Adrenal gland (tissue), 12 donors: ENCODE data around the gene ZCCHC7. TPM values are rescaled to one million over a fixed set of nuclear protein-coding genes. Genes with fewer than 3 reads are reported as not detected.

ENCODE experiments used
- DNase-seq, 7 donors: peaks; one replicate each; pipeline ENCODE4 v3.0.0-alpha.2; 2019 to 2020
- H3K27ac ChIP-seq, 5 donors: fragments of 200-600 bp; sonication (generic) in 4 of 5; 1 replicate in 3 of 5; 2 replicates in 2 of 5; pipeline versions ENCODE4 v1.5.1 to v1.8.0; 2016 to 2020; ENCODE audit warnings: mild to moderate bottlenecking in 1 of 5
- H3K27me3 ChIP-seq: fragments of 200-600 bp; 2 replicates; pipeline ENCODE4 v1.8.0; 2021
- H3K36me3 ChIP-seq, 2 donors: fragments of 200-600 bp; replicated peaks in 1 of 2; 1 replicate in 1 of 2; 2 replicates in 1 of 2; pipeline versions ENCODE4 v1.5.1 to v1.8.0; 2018 to 2022
- H3K4me1 ChIP-seq, 2 donors: fragments of 200-600 bp; replicated peaks in 1 of 2; 1 replicate in 1 of 2; 2 replicates in 1 of 2; pipeline versions ENCODE4 v1.5.1 to v1.8.0; 2018 to 2021
- H3K4me3 ChIP-seq, 4 donors: fragments of 200-600 bp; sonication (generic) in 3 of 4; one replicate each; pipeline ENCODE4 v1.5.1; 2016 to 2018
- H3K9me3 ChIP-seq, 3 donors: fragments of 200-600 bp; sonication (generic) in 1 of 3; replicated peaks in 1 of 3; 1 replicate in 2 of 3; 2 replicates in 1 of 3; pipeline versions ENCODE4 v1.5.1 to v1.8.0; 2016 to 2021
- POLR2A ChIP-seq, 2 donors: fragments of 450-650 bp; IDR thresholded peaks; one replicate each; pipeline ENCODE4 v1.6.1; 2017; ENCODE audit warnings: antibody characterized with exemption in 2 of 2, mild to moderate bottlenecking in 2 of 2, moderate library complexity in 1 of 2
- WGBS, 4 donors: extraction: QIAGEN DNeasy Blood & Tissue Kit in 2 of 4; methylation state at CpG; one replicate each; pipeline versions ENCODE4 v1.1.5 to v1.1.7; 2013 to 2017; 5-methylcytosine and 5-hydroxymethylcytosine counted together
- intact Hi-C, 2 donors: fragments of 100-400 bp; cut with DNase I; formaldehyde crosslinking; loops; one replicate each; pipeline versions ENCODE4 v1.14.1 to v1.15.0; 2022 to 2023
- polyA plus RNA-seq, 3 donors: library from polyadenylated mRNA; stranded (reverse); fragments of 200-250 nt in 2 of 3; fragments of 350-450 nt in 1 of 3; fragmentation: Illumina TruSeq in 1 of 3; extraction: RNeasy Lipid Tissue Mini Kit (QIAGEN cat#74804) in 1 of 3; gene quantifications; one replicate each; pipeline ENCODE4 v1.2.3, GENCODE V29; 2013 to 2014
- total RNA-seq, 9 donors: library from RNA; depleted of rRNA in 4 of 9; stranded (reverse); fragments of >200 nt in 4 of 9; fragments of 120-200 nt in 1 of 9; fragmentation: NEBNext Ultra II Directional in 1 of 9; extraction: Animal tissue kit (Norgen Biotek cat#: 25700) in 1 of 9; gene quantifications; one replicate each; pipeline versions ENCODE4 v1.1.0 to v1.2.4, GENCODE V29; 2013 to 2023
- TF ChIP-seq, protein P1 (sequence below), 6 experiments: fragments of 450-650 bp in 4 of 6; fragments of 200-600 bp in 2 of 6; sonication (generic) in 1 of 6; IDR thresholded peaks; 1 replicate in 5 of 6; 2 replicates in 1 of 6; pipeline versions ENCODE4 v1.5.1 to v1.8.0; 2016 to 2021; ENCODE audit warnings: antibody characterized with exemption in 6 of 6, mild to moderate bottlenecking in 2 of 6, moderate library complexity in 1 of 6
- donor health status: healthy with polysubstance abuse.
- donor health status: Bipolar disorder and iron deficiency.
- donor health status: DM: yes; HTN: yes; CAD: no.
- donor health status: DM: no; HTN: no; CAD: no.
- donor health status: DM: no; HTN: no; CAD: no.
- donor health status: DM: yes; HTN: yes; CAD: no.

ZCCHC7 gene
- total and polyA plus RNA-seq, 12 donors: 6.0 to 21.3 (median 18.8) TPM

GRCh38 chr9:37386988-37387387 is 266.6 kb downstream of the ZCCHC7 start:
- 84 to 94% (median 86%) methylated on average over 10 of the region's 10 CpGs for WGBS, 4 donors
- H3K4me3 ChIP-seq: no peak overlapping the region
- no peak overlapping the region for H3K27ac ChIP-seq
- no peak for DNase-seq
- TF ChIP-seq POLR2A (IDR thresholded peaks at IDR 0.05): no peak
- TF ChIP-seq, protein P1, sequence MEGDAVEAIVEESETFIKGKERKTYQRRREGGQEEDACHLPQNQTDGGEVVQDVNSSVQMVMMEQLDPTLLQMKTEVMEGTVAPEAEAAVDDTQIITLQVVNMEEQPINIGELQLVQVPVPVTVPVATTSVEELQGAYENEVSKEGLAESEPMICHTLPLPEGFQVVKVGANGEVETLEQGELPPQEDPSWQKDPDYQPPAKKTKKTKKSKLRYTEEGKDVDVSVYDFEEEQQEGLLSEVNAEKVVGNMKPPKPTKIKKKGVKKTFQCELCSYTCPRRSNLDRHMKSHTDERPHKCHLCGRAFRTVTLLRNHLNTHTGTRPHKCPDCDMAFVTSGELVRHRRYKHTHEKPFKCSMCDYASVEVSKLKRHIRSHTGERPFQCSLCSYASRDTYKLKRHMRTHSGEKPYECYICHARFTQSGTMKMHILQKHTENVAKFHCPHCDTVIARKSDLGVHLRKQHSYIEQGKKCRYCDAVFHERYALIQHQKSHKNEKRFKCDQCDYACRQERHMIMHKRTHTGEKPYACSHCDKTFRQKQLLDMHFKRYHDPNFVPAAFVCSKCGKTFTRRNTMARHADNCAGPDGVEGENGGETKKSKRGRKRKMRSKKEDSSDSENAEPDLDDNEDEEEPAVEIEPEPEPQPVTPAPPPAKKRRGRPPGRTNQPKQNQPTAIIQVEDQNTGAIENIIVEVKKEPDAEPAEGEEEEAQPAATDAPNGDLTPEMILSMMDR (IDR thresholded peaks at IDR 0.05): no peak
- intact Hi-C loops: no loop called here
- H3K9me3 ChIP-seq: no peaks in the 10 kb centered on the region
- no peaks in the 10 kb centered on the region for H3K4me1 ChIP-seq
- H3K36me3 ChIP-seq: no peaks in the 10 kb centered on the region
- H3K27me3 ChIP-seq: no peaks in the 10 kb centered on the region

GRCh38 chr9:37390759-37391158 is 270.4 kb downstream of the ZCCHC7 start:
- intact Hi-C loops: no loop called here
- no peaks in the 10 kb centered on the region for H3K27me3 ChIP-seq
- H3K27ac ChIP-seq: no peak overlapping the region
- DNase-seq: no peak
- H3K36me3 ChIP-seq: no peaks in the 10 kb centered on the region
- H3K4me3 ChIP-seq: no peak overlapping the region
- WGBS, 4 donors: 50 to 63% (median 54%) methylated on average over 7 of the region's 7 CpGs
- TF ChIP-seq, protein P1 (IDR thresholded peaks at IDR 0.05): peak in 1 of 6 experiments; percentile 14
- TF ChIP-seq POLR2A (IDR thresholded peaks at IDR 0.05): no peak
- no peaks in the 10 kb centered on the region for H3K9me3 ChIP-seq
- no peaks in the 10 kb centered on the region for H3K4me1 ChIP-seq

- Histone ChIP-seq H3K36me3 (no peaks in the 10 kb centered on the region), H3K4me3 (no peak overlapping the region), H3K27ac (no peak overlapping the region), H3K27me3 (no peaks in the 10 kb centered on the region), H3K4me1 (no peaks in the 10 kb centered on the region), H3K9me3 (no peaks in the 10 kb centered on the region)
- intact Hi-C loops: no loop called here
- no peak for DNase-seq
- WGBS, 4 donors: 75 to 95% (median 88%) methylated on average over 5 to 8 of the region's 8 CpGs
- TF ChIP-seq, protein P1 (IDR thresholded peaks at IDR 0.05): no peak
- TF ChIP-seq POLR2A (IDR thresholded peaks at IDR 0.05): no peak
Observed at GRCh38 chr9:37392272-37392671, 271.9 kb downstream of the ZCCHC7 start.

DNA sequence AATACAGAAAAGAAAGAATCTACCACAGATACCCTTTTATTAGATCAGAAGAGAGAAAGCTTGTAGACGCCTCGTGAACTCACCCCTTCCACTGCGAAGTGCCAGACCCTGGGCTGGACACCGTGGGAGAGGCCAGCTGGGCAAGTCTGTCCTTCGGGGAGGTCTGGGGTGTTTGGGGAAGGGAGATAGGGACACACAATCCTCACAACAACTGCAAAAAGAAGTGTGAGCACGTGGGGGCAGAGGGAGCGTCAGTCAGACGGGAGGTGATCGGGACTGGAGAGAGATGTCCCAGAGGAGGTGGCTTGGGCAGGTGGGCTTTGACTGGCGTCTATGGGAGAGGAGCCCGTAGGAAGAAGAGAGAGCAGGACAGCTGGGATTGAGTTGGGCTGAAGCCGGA is 274.9 kb downstream of the ZCCHC7 start:
- H3K27ac ChIP-seq: no peak overlapping the region
- 78 to 80% (median 79%) methylated on average over 12 of the region's 12 CpGs for WGBS, 4 donors

More for the DNA sequence above, 274.9 kb downstream of the ZCCHC7 start:
- Histone ChIP-seq H3K4me1 (no peaks in the 10 kb centered on the region), H3K36me3 (no peaks in the 10 kb centered on the region), H3K4me3 (no peak overlapping the region), H3K9me3 (no peaks in the 10 kb centered on the region), H3K27me3 (no peaks in the 10 kb centered on the region)
- no peak for DNase-seq
- no peak for TF ChIP-seq POLR2A (IDR thresholded peaks at IDR 0.05)
- TF ChIP-seq, protein P1 (IDR thresholded peaks at IDR 0.05): no peak
- intact Hi-C loops: no loop called here
